ENCODE results near the gene METTL26. TPM values are rescaled to one million over a fixed set of nuclear protein-coding genes. Genes with fewer than 3 reads are reported as not detected.
"Not testable (repeated sequence)": the region's sequence is repeated elsewhere in the genome, so short reads cannot be mapped to it uniquely, and the experiment has no call there.

Gene METTL26
- polyA plus RNA-seq, 3 donors: 65.0 to 125 (median 109) TPM

- H3K27ac ChIP-seq (ENCODE audit: low read depth, low read length): no peak overlapping the region
- WGBS, 3 donors: 90 to 92% (median 91%) methylated on average over 16 of the region's 16 CpGs
Observed at GRCh38 chr16:617855-618254, 18.2 kb downstream of the METTL26 start.

- no peak overlapping the region for H3K27ac ChIP-seq (ENCODE audit: low read depth, low read length)
- WGBS, 3 donors: 92 to 95% (median 94%) methylated on average over 39 of the region's 39 CpGs
Observed at GRCh38 chr16:616733-617586, 19.1 kb downstream of the METTL26 start.

- no peak overlapping the region for H3K27ac ChIP-seq (ENCODE audit: low read depth, low read length)
- WGBS, 3 donors: 86 to 96% (median 94%) methylated on average over 13 of the region's 13 CpGs
Observed at GRCh38 chr16:615122-615521, 21.0 kb downstream of the METTL26 start.

- WGBS, 3 donors: 58 to 69% (median 66%) methylated on average over 28 of the region's 28 CpGs
- H3K27ac ChIP-seq (ENCODE audit: low read depth, low read length): no peak overlapping the region
Observed at GRCh38 chr16:610513-611381, 25.4 kb downstream of the METTL26 start.

GRCh38 chr16:609984-610383, 26.1 kb downstream of the METTL26 start:
- no peak overlapping the region for H3K27ac ChIP-seq (ENCODE audit: low read depth, low read length)
- WGBS, 3 donors: 86 to 91% (median 89%) methylated on average over 14 of the region's 14 CpGs

GRCh38 chr16:609316-609715, 26.8 kb downstream of the METTL26 start:
- H3K27ac ChIP-seq (ENCODE audit: low read depth, low read length): no peak overlapping the region
- WGBS, 3 donors: 88 to 93% (median 90%) methylated on average over 13 of the region's 13 CpGs

GRCh38 chr16:608019-608418, 28.1 kb downstream of the METTL26 start:
- WGBS, 3 donors: 76 to 83% (median 77%) methylated on average over 10 of the region's 10 CpGs
- H3K27ac ChIP-seq (ENCODE audit: low read depth, low read length): no peak overlapping the region

- 91 to 97% (median 94%) methylated on average over 22 of the region's 22 CpGs for WGBS, 3 donors
- no peak overlapping the region for H3K27ac ChIP-seq (ENCODE audit: low read depth, low read length)
Observed at GRCh38 chr16:606656-607307, 29.3 kb downstream of the METTL26 start.

GRCh38 chr16:603933-604332, 32.2 kb downstream of the METTL26 start:
- 68 to 76% (median 74%) methylated on average over 5 of the region's 5 CpGs for WGBS, 3 donors
- H3K27ac ChIP-seq (ENCODE audit: low read depth, low read length): no peak overlapping the region

GRCh38 chr16:600781-601180, 35.3 kb downstream of the METTL26 start:
- WGBS, 3 donors: 43 to 61% (median 59%) methylated on average over 7 of the region's 7 CpGs
- H3K27ac ChIP-seq (ENCODE audit: low read depth, low read length): no peak overlapping the region

- WGBS, 3 donors: 95 to 97% (median 96%) methylated on average over 39 to 43 of the region's 43 CpGs
- no peak overlapping the region for H3K27ac ChIP-seq (ENCODE audit: low read depth, low read length)
Observed at GRCh38 chr16:598823-599739, 37.0 kb downstream of the METTL26 start.

GRCh38 chr16:597655-598054, 38.5 kb downstream of the METTL26 start:
- WGBS, 3 donors: 95 to 99% (median 98%) methylated on average over 6 to 7 of the region's 7 CpGs
- not testable (repeated sequence) for H3K27ac ChIP-seq (ENCODE audit: low read depth, low read length)

GRCh38 chr16:596736-597060, 39.4 kb downstream of the METTL26 start:
- 66 to 94% (median 92%) methylated on average over 12 of the region's 12 CpGs for WGBS, 3 donors
- no peak overlapping the region for H3K27ac ChIP-seq (ENCODE audit: low read depth, low read length)

- WGBS, 3 donors: 61 to 78% (median 66%) methylated on average over 34 of the region's 34 CpGs
- H3K27ac ChIP-seq (ENCODE audit: low read depth, low read length): no peak overlapping the region
Observed at GRCh38 chr16:595942-596735, 40.0 kb downstream of the METTL26 start.

GRCh38 chr16:595094-595528, 41.0 kb downstream of the METTL26 start:
- H3K27ac ChIP-seq (ENCODE audit: low read depth, low read length): no peak overlapping the region
- 73 to 88% (median 87%) methylated on average over 17 to 18 of the region's 18 CpGs for WGBS, 3 donors

GRCh38 chr16:593807-594206, 42.3 kb downstream of the METTL26 start:
- no peak overlapping the region for H3K27ac ChIP-seq (ENCODE audit: low read depth, low read length)
- 54 to 89% (median 87%) methylated on average over 16 of the region's 16 CpGs for WGBS, 3 donors

GRCh38 chr16:593406-593805, 42.7 kb downstream of the METTL26 start:
- H3K27ac ChIP-seq (ENCODE audit: low read depth, low read length): no peak overlapping the region
- WGBS, 3 donors: 29 to 90% (median 80%) methylated on average over 9 of the region's 9 CpGs

All from adipose tissue (tissue), 3 donors.